ENCODE results near the gene RBMS2.
"Not testable (repeated sequence)": the region's sequence is repeated elsewhere in the genome, so short reads cannot be mapped to it uniquely, and the experiment has no call there.

Gene RBMS2
- 4.0 to 4.3 reads per million in 2 donors for total RNA-seq

- peak; percentile 27 for DNase-seq
Measured at GRCh38 chr12:56521590-56522371, at the start of gene RBMS2. TSS of gene RBMS2 (plus strand) at chr12:56521820. CDS start at chr12:56522024, 204 bp downstream.

- no peak for DNase-seq
Measured at GRCh38 chr12:56474389-56474788, 47.2 kb upstream of the RBMS2 start.

- no peak for DNase-seq
Measured at GRCh38 chr12:56476143-56476542, 45.5 kb upstream of the RBMS2 start.

GRCh38 chr12:56476972-56477432, 44.6 kb upstream of the RBMS2 start:
- no peak for DNase-seq

- DNase-seq, result no peak
Measured at GRCh38 chr12:56477521-56478225, 43.9 kb upstream of the RBMS2 start.

GRCh38 chr12:56479625-56480024, 42.0 kb upstream of the RBMS2 start:
- DNase-seq, result no peak

- no peak for DNase-seq
Measured at GRCh38 chr12:56484566-56484965, 37.1 kb upstream of the RBMS2 start.

GRCh38 chr12:56486694-56487093, 34.9 kb upstream of the RBMS2 start:
- no peak for DNase-seq

- DNase-seq, result no peak
Measured at GRCh38 chr12:56487448-56488040, 34.1 kb upstream of the RBMS2 start.

- peak; percentile 59 for DNase-seq
Measured at GRCh38 chr12:56488041-56488955, 33.3 kb upstream of the RBMS2 start, which contains the start of gene GLS2. TSS of gene GLS2 (minus strand) at chr12:56488161. CDS start at chr12:56488118, 43 bp downstream.

GRCh38 chr12:56490360-56490759, 31.3 kb upstream of the RBMS2 start:
- no peak for DNase-seq

GRCh38 chr12:56493409-56494105, 28.1 kb upstream of the RBMS2 start:
- DNase-seq, result not testable (repeated sequence)

- not testable (repeated sequence) for DNase-seq
Measured at GRCh38 chr12:56494106-56494415, 27.6 kb upstream of the RBMS2 start.

- not testable (repeated sequence) for DNase-seq
Measured at GRCh38 chr12:56494481-56494880, 27.1 kb upstream of the RBMS2 start.

- DNase-seq, result peak; percentile 28
Measured at GRCh38 chr12:56496704-56497103, 24.9 kb upstream of the RBMS2 start.

- not testable (repeated sequence) for DNase-seq
Measured at GRCh38 chr12:56498126-56498902, 23.3 kb upstream of the RBMS2 start.

- DNase-seq, result not testable (repeated sequence)
Measured at GRCh38 chr12:56499452-56499851, 22.2 kb upstream of the RBMS2 start.

GRCh38 chr12:56499879-56500278, 21.7 kb upstream of the RBMS2 start:
- DNase-seq, result not testable (repeated sequence)

- DNase-seq, result no peak
Measured at GRCh38 chr12:56510786-56511185, 10.8 kb upstream of the RBMS2 start.

GRCh38 chr12:56514014-56514318, 7.7 kb upstream of the RBMS2 start:
- DNase-seq, result not testable (repeated sequence)

GRCh38 chr12:56517854-56518253, 3.8 kb upstream of the RBMS2 start:
- DNase-seq, result no peak

Measured in T-helper 9 cell (primary cell).